SK-N-MC (cell line): ENCODE measurements around the gene SPRED1.

Source experiments
- DNase-seq: peaks from one replicate; pipeline ENCODE4 v3.0.0-alpha.2; 2011; ENCODE audit warnings: low read depth, low spot score
- H3K27ac ChIP-seq: fragments of 200-600 bp; sonication (generic); 2 replicates; pipeline ENCODE4 v1.5.1; 2016; ENCODE audit warnings: mixed run types
- H3K36me3 ChIP-seq: fragments of 200-600 bp; sonication (generic); 2 replicates; pipeline ENCODE4 v1.6.1; 2017; ENCODE audit warnings: antibody characterized with exemption, low read length, mixed read lengths; ENCODE audit not compliant: insufficient read depth
- H3K4me3 ChIP-seq: fragments of 200-600 bp; sonication (generic); 2 replicates; pipeline ENCODE4 v1.5.1; 2016
- H3K9ac ChIP-seq: fragments of 200-600 bp; sonication (generic); 2 replicates; pipeline ENCODE4 v1.8.0; 2017; ENCODE audit warnings: mixed run types, mixed read lengths; ENCODE audit not compliant: insufficient read length
- H3K9me3 ChIP-seq: fragments of 200-600 bp; sonication (generic); 2 replicates; pipeline ENCODE4 v1.6.1; 2017; ENCODE audit warnings: low read depth, mild to moderate bottlenecking, antibody characterized with exemption, low read length, moderate library complexity, mixed read lengths
- EZH2 ChIP-seq: fragments of 200-600 bp; sonication (generic); IDR thresholded peaks from one replicate; pipeline ENCODE4 v1.6.1; 2017; ENCODE audit warnings: antibody characterized with exemption
- FOXP2 ChIP-seq: optimal IDR thresholded peaks from 2 replicates; pipeline ENCODE3; 2011; ENCODE audit warnings: mild to moderate bottlenecking, moderate library complexity; ENCODE audit not compliant: insufficient read depth; ENCODE audit errors: extremely low read length, control extremely low read depth
- POLR2AphosphoS5 ChIP-seq: IDR thresholded peaks from 2 replicates; pipeline ENCODE4 v1.6.1; 2012; ENCODE audit warnings: mild to moderate bottlenecking, low read depth, low read length, borderline replicate concordance

Gene SPRED1

GRCh38 chr15:38243278-38244055 is 9.2 kb upstream of the SPRED1 start:
- Histone ChIP-seq H3K4me3 (no peak overlapping the region), H3K9ac (no peak overlapping the region), H3K9me3 (no peaks in the 10 kb centered on the region), H3K27ac (no peak overlapping the region), H3K36me3 (no peaks in the 10 kb centered on the region)
- TF ChIP-seq POLR2AphosphoS5 (no peak), FOXP2 (no peak), EZH2 (no peak)
- no peak for DNase-seq

- no peak overlapping the region for H3K4me3 ChIP-seq
- peak; percentile 72 for DNase-seq
- H3K9me3 ChIP-seq: no peaks in the 10 kb centered on the region
- no peak overlapping the region for H3K9ac ChIP-seq
- H3K27ac ChIP-seq: no peak overlapping the region
- no peaks in the 10 kb centered on the region for H3K36me3 ChIP-seq
- TF ChIP-seq EZH2 (no peak), FOXP2 (no peak), POLR2AphosphoS5 (no peak; the same call in 1 of the 2 replicates)
These were observed 5.3 kb upstream of the SPRED1 start for GRCh38 chr15:38247336-38247735.

- DNase-seq: no peak
- Histone ChIP-seq H3K9ac (peak overlapping the region; percentile 38), H3K4me3 (peak overlapping the region; percentile 78), H3K27ac (no peak overlapping the region), H3K9me3 (no peaks in the 10 kb centered on the region), H3K36me3 (no peaks in the 10 kb centered on the region)
- TF ChIP-seq POLR2AphosphoS5 (no peak), FOXP2 (no peak), EZH2 (no peak)
These were observed 730 bp downstream of the SPRED1 start for GRCh38 chr15:38253351-38253781.

GRCh38 chr15:38254051-38254883 is 1.6 kb downstream of the SPRED1 start:
- no peak for DNase-seq
- peak overlapping the region; percentile 78 for H3K4me3 ChIP-seq
- peak overlapping the region; percentile 38 for H3K9ac ChIP-seq
- TF ChIP-seq POLR2AphosphoS5: no peak
- no peak for TF ChIP-seq EZH2
- no peak for TF ChIP-seq FOXP2
- no peaks in the 10 kb centered on the region for H3K36me3 ChIP-seq
- H3K27ac ChIP-seq: no peak overlapping the region
- H3K9me3 ChIP-seq: no peaks in the 10 kb centered on the region

- no peaks in the 10 kb centered on the region for H3K36me3 ChIP-seq
- no peak overlapping the region for H3K9ac ChIP-seq
- DNase-seq: no peak
- H3K4me3 ChIP-seq: no peak overlapping the region
- H3K9me3 ChIP-seq: no peaks in the 10 kb centered on the region
- H3K27ac ChIP-seq: no peak overlapping the region
- TF ChIP-seq FOXP2: no peak
- no peak for TF ChIP-seq EZH2
- TF ChIP-seq POLR2AphosphoS5: no peak
These were observed 3.1 kb downstream of the SPRED1 start for GRCh38 chr15:38255690-38256089.

- no peaks in the 10 kb centered on the region for H3K36me3 ChIP-seq
- H3K9me3 ChIP-seq: no peaks in the 10 kb centered on the region; the same call in 1 of the 2 replicates
- H3K4me3 ChIP-seq: no peak overlapping the region
- DNase-seq: no peak
- no peak for TF ChIP-seq POLR2AphosphoS5
- no peak for TF ChIP-seq FOXP2
- TF ChIP-seq EZH2: no peak
- no peak overlapping the region for H3K27ac ChIP-seq
- H3K9ac ChIP-seq: no peak overlapping the region
These were observed 5.0 kb downstream of the SPRED1 start for GRCh38 chr15:38257676-38258075.

- Histone ChIP-seq H3K27ac (no peak overlapping the region), H3K9me3 (no peaks in the 10 kb centered on the region; the same call in 1 of the 2 replicates), H3K4me3 (no peak overlapping the region), H3K9ac (no peak overlapping the region), H3K36me3 (no peaks in the 10 kb centered on the region)
- no peak for DNase-seq
- TF ChIP-seq POLR2AphosphoS5 (no peak), FOXP2 (no peak), EZH2 (no peak)
These were observed 6.5 kb downstream of the SPRED1 start for GRCh38 chr15:38259134-38259533.

- Histone ChIP-seq H3K4me3 (no peak overlapping the region), H3K9ac (no peak overlapping the region), H3K9me3 (no peaks in the 10 kb centered on the region; the same call in 1 of the 2 replicates), H3K27ac (no peak overlapping the region), H3K36me3 (no peaks in the 10 kb centered on the region)
- no peak for DNase-seq
- TF ChIP-seq FOXP2 (no peak), EZH2 (no peak), POLR2AphosphoS5 (no peak)
These were observed 7.4 kb downstream of the SPRED1 start for GRCh38 chr15:38260077-38260476.
